SK-N-SH treated with all-trans-retinoic acid at 6 μM for 48 hours (cell line): Measurements from ENCODE around the gene ADAT3.

ENCODE experiments used
- GLIS3 ChIP-seq: fragments of 250-450 bp; sonication (Bioruptor Pico); IDR thresholded peaks from 2 replicates; pipeline ENCODE4 v1.5.0; 2020; ENCODE audit warnings: mild to moderate bottlenecking, moderate library complexity
- ISL1 ChIP-seq: fragments of 250-450 bp; sonication (Bioruptor Pico); IDR thresholded peaks from 2 replicates; pipeline ENCODE4 v2.1.2; 2022; ENCODE audit warnings: mild to moderate bottlenecking, moderate library complexity
- OSR1 ChIP-seq: fragments of 250-450 bp; sonication (Bioruptor Pico); IDR thresholded peaks from 2 replicates; pipeline ENCODE4 v1.8.0; 2022; ENCODE audit warnings: moderate library complexity, mild to moderate bottlenecking, inconsistent platforms
- TOX ChIP-seq: fragments of 250-450 bp; sonication (Bioruptor Pico); IDR thresholded peaks from 2 replicates; pipeline ENCODE4 v1.8.0; 2021; ENCODE audit warnings: mild to moderate bottlenecking, moderate library complexity, borderline replicate concordance
- ZC3H10 ChIP-seq: fragments of 250-450 bp; sonication (Bioruptor Pico); IDR thresholded peaks from 2 replicates; pipeline ENCODE4 v1.5.1; 2021; ENCODE audit warnings: mild to moderate bottlenecking, moderate library complexity
- ZFP3 ChIP-seq: fragments of 250-450 bp; sonication (Bioruptor Pico); IDR thresholded peaks from 2 replicates; pipeline ENCODE4 v1.5.0; 2020; ENCODE audit warnings: mild to moderate bottlenecking, moderate library complexity
- ZNF8 ChIP-seq: fragments of 450-650 bp; formaldehyde crosslinking; IDR thresholded peaks from 2 replicates; pipeline ENCODE4 v1.5.0; 2020; ENCODE audit warnings: mild to moderate bottlenecking, moderate library complexity
- TF ChIP-seq, protein P1 (sequence below): fragments of 250-450 bp; sonication (Bioruptor Pico); IDR thresholded peaks from 2 replicates; pipeline ENCODE4 v1.5.0; 2020; ENCODE audit warnings: mild to moderate bottlenecking, moderate library complexity
- TF ChIP-seq, protein P2 (sequence below): fragments of 250-450 bp; sonication (Bioruptor Pico); IDR thresholded peaks from 2 replicates; pipeline ENCODE4 v1.5.1; 2021; ENCODE audit warnings: mild to moderate bottlenecking, moderate library complexity
- TF ChIP-seq, protein P3 (sequence below): fragments of 250-450 bp; sonication (Bioruptor Pico); IDR thresholded peaks from 2 replicates; pipeline ENCODE4 v1.8.0; 2020; ENCODE audit warnings: mild to moderate bottlenecking, moderate library complexity, borderline replicate concordance
- TF ChIP-seq, protein P4 (sequence below): fragments of 250-450 bp; sonication (Bioruptor Pico); IDR thresholded peaks from 2 replicates; pipeline ENCODE4 v1.5.1; 2020; ENCODE audit warnings: low read depth, mild to moderate bottlenecking, moderate library complexity

- TF ChIP-seq ZC3H10 (CRISPR knock-in tag) (no peak), OSR1 (CRISPR knock-in tag) (no peak), GLIS3 (CRISPR knock-in tag) (no peak), ZFP3 (no peak), TOX (CRISPR knock-in tag) (no peak), ISL1 (CRISPR knock-in tag) (no peak), ZNF8 (CRISPR knock-in tag) (no peak)
- TF ChIP-seq, protein P1, sequence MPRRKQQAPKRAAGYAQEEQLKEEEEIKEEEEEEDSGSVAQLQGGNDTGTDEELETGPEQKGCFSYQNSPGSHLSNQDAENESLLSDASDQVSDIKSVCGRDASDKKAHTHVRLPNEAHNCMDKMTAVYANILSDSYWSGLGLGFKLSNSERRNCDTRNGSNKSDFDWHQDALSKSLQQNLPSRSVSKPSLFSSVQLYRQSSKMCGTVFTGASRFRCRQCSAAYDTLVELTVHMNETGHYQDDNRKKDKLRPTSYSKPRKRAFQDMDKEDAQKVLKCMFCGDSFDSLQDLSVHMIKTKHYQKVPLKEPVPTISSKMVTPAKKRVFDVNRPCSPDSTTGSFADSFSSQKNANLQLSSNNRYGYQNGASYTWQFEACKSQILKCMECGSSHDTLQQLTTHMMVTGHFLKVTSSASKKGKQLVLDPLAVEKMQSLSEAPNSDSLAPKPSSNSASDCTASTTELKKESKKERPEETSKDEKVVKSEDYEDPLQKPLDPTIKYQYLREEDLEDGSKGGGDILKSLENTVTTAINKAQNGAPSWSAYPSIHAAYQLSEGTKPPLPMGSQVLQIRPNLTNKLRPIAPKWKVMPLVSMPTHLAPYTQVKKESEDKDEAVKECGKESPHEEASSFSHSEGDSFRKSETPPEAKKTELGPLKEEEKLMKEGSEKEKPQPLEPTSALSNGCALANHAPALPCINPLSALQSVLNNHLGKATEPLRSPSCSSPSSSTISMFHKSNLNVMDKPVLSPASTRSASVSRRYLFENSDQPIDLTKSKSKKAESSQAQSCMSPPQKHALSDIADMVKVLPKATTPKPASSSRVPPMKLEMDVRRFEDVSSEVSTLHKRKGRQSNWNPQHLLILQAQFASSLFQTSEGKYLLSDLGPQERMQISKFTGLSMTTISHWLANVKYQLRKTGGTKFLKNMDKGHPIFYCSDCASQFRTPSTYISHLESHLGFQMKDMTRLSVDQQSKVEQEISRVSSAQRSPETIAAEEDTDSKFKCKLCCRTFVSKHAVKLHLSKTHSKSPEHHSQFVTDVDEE, result no peak
- TF ChIP-seq, protein P2, sequence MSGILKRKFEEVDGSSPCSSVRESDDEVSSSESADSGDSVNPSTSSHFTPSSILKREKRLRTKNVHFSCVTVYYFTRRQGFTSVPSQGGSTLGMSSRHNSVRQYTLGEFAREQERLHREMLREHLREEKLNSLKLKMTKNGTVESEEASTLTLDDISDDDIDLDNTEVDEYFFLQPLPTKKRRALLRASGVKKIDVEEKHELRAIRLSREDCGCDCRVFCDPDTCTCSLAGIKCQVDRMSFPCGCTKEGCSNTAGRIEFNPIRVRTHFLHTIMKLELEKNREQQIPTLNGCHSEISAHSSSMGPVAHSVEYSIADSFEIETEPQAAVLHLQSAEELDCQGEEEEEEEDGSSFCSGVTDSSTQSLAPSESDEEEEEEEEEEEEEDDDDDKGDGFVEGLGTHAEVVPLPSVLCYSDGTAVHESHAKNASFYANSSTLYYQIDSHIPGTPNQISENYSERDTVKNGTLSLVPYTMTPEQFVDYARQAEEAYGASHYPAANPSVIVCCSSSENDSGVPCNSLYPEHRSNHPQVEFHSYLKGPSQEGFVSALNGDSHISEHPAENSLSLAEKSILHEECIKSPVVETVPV (CRISPR knock-in tag), result no peak
- TF ChIP-seq, protein P3, sequence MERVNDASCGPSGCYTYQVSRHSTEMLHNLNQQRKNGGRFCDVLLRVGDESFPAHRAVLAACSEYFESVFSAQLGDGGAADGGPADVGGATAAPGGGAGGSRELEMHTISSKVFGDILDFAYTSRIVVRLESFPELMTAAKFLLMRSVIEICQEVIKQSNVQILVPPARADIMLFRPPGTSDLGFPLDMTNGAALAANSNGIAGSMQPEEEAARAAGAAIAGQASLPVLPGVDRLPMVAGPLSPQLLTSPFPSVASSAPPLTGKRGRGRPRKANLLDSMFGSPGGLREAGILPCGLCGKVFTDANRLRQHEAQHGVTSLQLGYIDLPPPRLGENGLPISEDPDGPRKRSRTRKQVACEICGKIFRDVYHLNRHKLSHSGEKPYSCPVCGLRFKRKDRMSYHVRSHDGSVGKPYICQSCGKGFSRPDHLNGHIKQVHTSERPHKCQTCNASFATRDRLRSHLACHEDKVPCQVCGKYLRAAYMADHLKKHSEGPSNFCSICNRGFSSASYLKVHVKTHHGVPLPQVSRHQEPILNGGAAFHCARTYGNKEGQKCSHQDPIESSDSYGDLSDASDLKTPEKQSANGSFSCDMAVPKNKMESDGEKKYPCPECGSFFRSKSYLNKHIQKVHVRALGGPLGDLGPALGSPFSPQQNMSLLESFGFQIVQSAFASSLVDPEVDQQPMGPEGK (CRISPR knock-in tag), result no peak
- TF ChIP-seq, protein P4, sequence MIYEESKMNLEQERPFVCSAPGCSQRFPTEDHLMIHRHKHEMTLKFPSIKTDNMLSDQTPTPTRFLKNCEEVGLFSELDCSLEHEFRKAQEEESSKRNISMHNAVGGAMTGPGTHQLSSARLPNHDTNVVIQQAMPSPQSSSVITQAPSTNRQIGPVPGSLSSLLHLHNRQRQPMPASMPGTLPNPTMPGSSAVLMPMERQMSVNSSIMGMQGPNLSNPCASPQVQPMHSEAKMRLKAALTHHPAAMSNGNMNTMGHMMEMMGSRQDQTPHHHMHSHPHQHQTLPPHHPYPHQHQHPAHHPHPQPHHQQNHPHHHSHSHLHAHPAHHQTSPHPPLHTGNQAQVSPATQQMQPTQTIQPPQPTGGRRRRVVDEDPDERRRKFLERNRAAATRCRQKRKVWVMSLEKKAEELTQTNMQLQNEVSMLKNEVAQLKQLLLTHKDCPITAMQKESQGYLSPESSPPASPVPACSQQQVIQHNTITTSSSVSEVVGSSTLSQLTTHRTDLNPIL (CRISPR knock-in tag), result no peak
Observed at GRCh38 chr19:1938071-1938470, 32.9 kb downstream of the ADAT3 start.
